Endothelial cell of umbilical vein (primary cell): ENCODE results near the gene TLR5.

Experiments used
- FOS ChIP-seq: IDR thresholded peaks from 2 replicates; pipeline ENCODE4 v1.6.1; 2011; ENCODE audit warnings: mild to moderate bottlenecking, low read length, moderate library complexity, borderline replicate concordance; ENCODE audit not compliant: insufficient read depth
- JUN ChIP-seq: IDR thresholded peaks from 2 replicates; pipeline ENCODE4 v1.6.1; 2011; ENCODE audit warnings: borderline replicate concordance, low read depth; ENCODE audit not compliant: insufficient read length, insufficient read depth
- POLR2A ChIP-seq: IDR thresholded peaks from 2 replicates; pipeline ENCODE4 v1.6.1; 2012; ENCODE audit warnings: low read depth, mild to moderate bottlenecking, control low read depth, low read length
- POLR2AphosphoS5 ChIP-seq: IDR thresholded peaks from 2 replicates; pipeline ENCODE4 v1.6.1; 2012; ENCODE audit warnings: low read depth, mild to moderate bottlenecking, control low read depth, low read length, moderate library complexity; ENCODE audit not compliant: insufficient read depth
- TF ChIP-seq, protein P1 (sequence below), 2 donors: IDR thresholded peaks; 1 replicate in 1 of 2; 2 replicates in 1 of 2; pipeline ENCODE4 v1.5.1; 2011; ENCODE audit warnings: low read length in 2 of 2, mild to moderate bottlenecking in 2 of 2, moderate library complexity in 2 of 2, control low read depth in 1 of 2, inconsistent platforms in 1 of 2, low read depth in 1 of 2; ENCODE audit not compliant: insufficient read depth in 1 of 2; ENCODE audit errors: extremely low read depth in 1 of 2
- TF ChIP-seq, protein P2 (sequence below): IDR thresholded peaks from 2 replicates; pipeline ENCODE4 v1.6.1; 2011; ENCODE audit not compliant: insufficient read depth, insufficient read length

DNA sequence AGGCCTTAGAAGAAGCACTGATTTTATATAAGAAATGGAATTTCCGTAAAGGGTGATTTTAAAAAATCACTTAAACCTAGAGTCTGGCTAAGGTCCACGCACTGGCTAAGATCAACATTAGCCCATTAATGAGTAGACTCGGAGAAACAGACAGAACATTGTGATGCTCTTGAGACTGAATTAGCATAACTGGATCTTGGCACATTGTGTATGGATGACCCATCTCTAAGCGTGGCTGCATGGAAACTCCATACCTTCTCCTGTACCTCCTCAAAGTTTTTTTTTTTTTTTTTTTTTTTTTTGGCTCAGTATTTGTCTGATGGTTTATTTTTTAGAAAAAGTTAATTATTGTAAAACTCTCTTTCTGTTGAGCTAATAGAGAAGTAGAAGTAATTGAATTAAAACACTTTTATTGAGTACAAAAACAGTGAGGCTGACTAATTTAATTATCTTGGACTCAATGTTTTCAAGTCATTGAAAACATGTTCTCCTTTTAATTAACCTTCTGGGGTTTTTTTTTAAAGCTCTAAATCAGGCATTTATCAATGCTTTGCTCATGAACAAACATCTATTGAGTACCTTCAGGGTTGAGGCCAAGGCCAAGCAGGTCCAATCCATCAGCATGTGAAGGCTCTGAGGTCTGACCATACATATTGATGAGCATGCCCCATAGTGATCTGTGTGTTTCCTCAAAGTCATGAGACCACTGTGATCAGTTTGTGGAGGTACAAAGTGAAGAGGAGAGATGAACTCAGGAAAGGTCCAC lies 74.0 kb downstream of the TLR5 start:
- TF ChIP-seq, protein P1, sequence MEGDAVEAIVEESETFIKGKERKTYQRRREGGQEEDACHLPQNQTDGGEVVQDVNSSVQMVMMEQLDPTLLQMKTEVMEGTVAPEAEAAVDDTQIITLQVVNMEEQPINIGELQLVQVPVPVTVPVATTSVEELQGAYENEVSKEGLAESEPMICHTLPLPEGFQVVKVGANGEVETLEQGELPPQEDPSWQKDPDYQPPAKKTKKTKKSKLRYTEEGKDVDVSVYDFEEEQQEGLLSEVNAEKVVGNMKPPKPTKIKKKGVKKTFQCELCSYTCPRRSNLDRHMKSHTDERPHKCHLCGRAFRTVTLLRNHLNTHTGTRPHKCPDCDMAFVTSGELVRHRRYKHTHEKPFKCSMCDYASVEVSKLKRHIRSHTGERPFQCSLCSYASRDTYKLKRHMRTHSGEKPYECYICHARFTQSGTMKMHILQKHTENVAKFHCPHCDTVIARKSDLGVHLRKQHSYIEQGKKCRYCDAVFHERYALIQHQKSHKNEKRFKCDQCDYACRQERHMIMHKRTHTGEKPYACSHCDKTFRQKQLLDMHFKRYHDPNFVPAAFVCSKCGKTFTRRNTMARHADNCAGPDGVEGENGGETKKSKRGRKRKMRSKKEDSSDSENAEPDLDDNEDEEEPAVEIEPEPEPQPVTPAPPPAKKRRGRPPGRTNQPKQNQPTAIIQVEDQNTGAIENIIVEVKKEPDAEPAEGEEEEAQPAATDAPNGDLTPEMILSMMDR (IDR thresholded peaks at IDR 0.05; ENCODE audit: extremely low read depth in 1 of 2, insufficient read depth in 1 of 2, low read depth in 1 of 2, low read length in 2 of 2), result no peak
- TF ChIP-seq POLR2AphosphoS5, result no peak
- TF ChIP-seq POLR2A, result no peak
- TF ChIP-seq, protein P2, sequence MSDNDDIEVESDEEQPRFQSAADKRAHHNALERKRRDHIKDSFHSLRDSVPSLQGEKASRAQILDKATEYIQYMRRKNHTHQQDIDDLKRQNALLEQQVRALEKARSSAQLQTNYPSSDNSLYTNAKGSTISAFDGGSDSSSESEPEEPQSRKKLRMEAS, result no peak
- no peak for TF ChIP-seq FOS
- TF ChIP-seq JUN, result no peak
